ENCODE measurements around the gene ITGA3. TPM values are rescaled to one million over a fixed set of nuclear protein-coding genes. Genes with fewer than 3 reads are reported as not detected.

The ITGA3 gene
- polyA plus RNA-seq, 4 donors, result 53.5 to 96.4 (median 72.0) TPM

DNA sequence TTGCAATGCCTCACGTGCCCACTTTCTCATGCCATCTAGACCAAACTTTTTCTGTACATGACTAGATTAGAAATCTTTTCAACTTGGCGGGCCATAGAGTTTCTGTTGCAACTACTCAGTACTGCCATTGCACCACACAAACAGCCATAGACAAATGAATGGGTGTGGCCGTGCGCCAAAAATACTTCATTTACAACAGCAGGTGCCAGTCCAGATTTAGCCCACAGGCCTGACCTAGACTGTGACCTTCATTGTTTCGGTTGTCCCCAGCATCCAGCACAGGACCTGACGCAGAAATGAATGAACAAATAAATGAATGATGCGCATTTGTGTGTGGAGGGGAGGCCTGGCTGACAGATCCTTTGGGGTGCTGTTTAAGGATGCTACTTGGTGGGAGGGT lies 24.9 kb downstream of the ITGA3 start:
- no peak for FAIRE-seq

DNA sequence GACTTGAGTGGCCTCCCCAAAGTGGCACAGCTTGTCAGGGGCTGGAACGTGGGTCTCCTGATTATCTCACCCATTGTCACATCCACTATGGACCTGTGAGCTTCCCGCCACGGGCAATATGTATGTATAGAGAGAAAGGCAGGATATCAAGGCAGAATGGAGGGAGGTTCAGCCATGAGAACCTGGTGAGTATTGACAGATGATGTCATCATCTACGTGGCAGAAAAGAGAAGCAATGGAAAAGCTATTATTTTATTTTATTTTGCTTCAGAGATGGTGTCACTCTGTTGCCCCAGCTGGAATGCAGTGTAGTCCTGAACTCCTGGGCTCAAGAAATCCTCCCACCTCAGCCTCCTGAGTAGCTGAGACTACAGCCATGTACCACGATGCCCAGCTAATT lies 25.8 kb downstream of the ITGA3 start:
- FAIRE-seq (no peak), DNase-seq (no peak)
- H3K36me3 ChIP-seq (ENCODE audit: control insufficient read depth in 3 of 3, insufficient read depth in 2 of 3, low read depth in 1 of 3, low read length in 3 of 3), result peaks cover 0 to 72% (median 21%) of the 10 kb centered on the region in 3 donors
- no peaks in the 10 kb centered on the region for H3K27me3 ChIP-seq (ENCODE audit: control insufficient read depth in 3 of 3, insufficient read depth in 3 of 3, low read length in 3 of 3)
- H3K4me3 ChIP-seq (ENCODE audit: low read depth in 1 of 3, low read length in 3 of 3), result no peak overlapping the region
- WGBS, 3 donors, result 81 to 87% (median 84%) methylated on average over 5 of the region's 5 CpGs
- no peaks in the 10 kb centered on the region for H3K9me3 ChIP-seq (ENCODE audit: control insufficient read depth in 2 of 2, insufficient read depth in 1 of 2, low read depth in 1 of 2, low read length in 1 of 2)
- H3K4me1 ChIP-seq (ENCODE audit: control insufficient read depth in 3 of 3, insufficient read depth in 2 of 3, low read depth in 1 of 3, low read length in 2 of 3), result no peaks in the 10 kb centered on the region
- no peak overlapping the region for H3K27ac ChIP-seq (ENCODE audit: low read depth in 1 of 3, low read length in 2 of 3)

More for the DNA sequence above, 24.9 kb downstream of the ITGA3 start:
- 81 to 90% (median 90%) methylated on average over 7 of the region's 7 CpGs for WGBS, 3 donors
- H3K4me3 ChIP-seq (ENCODE audit: low read depth in 1 of 3, low read length in 3 of 3), result no peak overlapping the region
- H3K9me3 ChIP-seq (ENCODE audit: control insufficient read depth in 2 of 2, insufficient read depth in 1 of 2, low read depth in 1 of 2, low read length in 1 of 2), result no peaks in the 10 kb centered on the region
- H3K36me3 ChIP-seq (ENCODE audit: control insufficient read depth in 3 of 3, insufficient read depth in 2 of 3, low read depth in 1 of 3, low read length in 3 of 3), result peaks cover 0 to 77% (median 23%) of the 10 kb centered on the region in 3 donors
- no peaks in the 10 kb centered on the region for H3K27me3 ChIP-seq (ENCODE audit: control insufficient read depth in 3 of 3, insufficient read depth in 3 of 3, low read length in 3 of 3)
- no peak overlapping the region for H3K27ac ChIP-seq (ENCODE audit: low read depth in 1 of 3, low read length in 2 of 3)
- no peak for DNase-seq
- H3K4me1 ChIP-seq (ENCODE audit: control insufficient read depth in 3 of 3, insufficient read depth in 2 of 3, low read depth in 1 of 3, low read length in 2 of 3), result no peaks in the 10 kb centered on the region

DNA sequence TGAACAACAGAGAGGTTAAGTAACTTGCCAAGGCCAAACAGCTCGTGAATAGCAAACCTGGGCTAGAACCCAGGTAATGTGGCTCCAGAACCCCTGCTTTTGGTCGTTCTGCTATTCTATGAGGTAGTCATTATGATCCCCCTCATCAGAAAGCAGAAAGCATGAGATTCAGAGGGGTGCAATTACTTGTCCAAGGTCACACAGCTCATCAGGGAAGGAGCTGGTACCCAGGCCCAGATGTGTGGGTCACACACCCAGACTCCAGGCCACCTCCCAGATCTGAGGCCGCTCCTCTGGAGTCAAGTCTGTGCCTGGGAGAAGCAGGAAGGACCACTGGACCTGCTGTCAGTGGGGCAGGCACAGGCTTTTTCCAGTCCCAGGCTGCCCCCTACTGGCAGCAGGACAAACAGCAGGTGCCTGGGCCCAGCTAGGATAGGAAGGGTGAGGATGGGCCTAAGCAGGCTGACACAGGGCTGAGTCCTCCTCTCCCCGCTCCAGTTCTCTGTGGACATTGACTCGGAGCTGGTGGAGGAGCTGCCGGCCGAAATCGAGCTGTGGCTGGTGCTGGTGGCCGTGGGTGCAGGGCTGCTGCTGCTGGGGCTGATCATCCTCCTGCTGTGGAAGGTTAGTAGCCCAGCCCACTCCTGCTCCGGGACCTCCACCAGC lies 31.5 kb downstream of the ITGA3 start:
- peak; percentile 66 to 78 for DNase-seq
- Histone ChIP-seq H3K4me3 (ENCODE audit: low read depth in 1 of 3, low read length in 3 of 3) (no peak overlapping the region), H3K27me3 (ENCODE audit: control insufficient read depth in 3 of 3, insufficient read depth in 3 of 3, low read length in 3 of 3) (no peaks in the 10 kb centered on the region), H3K27ac (ENCODE audit: low read depth in 1 of 3, low read length in 2 of 3) (no peak overlapping the region), H3K36me3 (ENCODE audit: control insufficient read depth in 3 of 3, insufficient read depth in 2 of 3, low read depth in 1 of 3, low read length in 3 of 3) (peaks cover 0 to 59% (median 14%) of the 10 kb centered on the region in 3 donors), H3K4me1 (ENCODE audit: control insufficient read depth in 3 of 3, insufficient read depth in 2 of 3, low read depth in 1 of 3, low read length in 2 of 3) (no peaks in the 10 kb centered on the region), H3K9me3 (ENCODE audit: control insufficient read depth in 2 of 2, insufficient read depth in 1 of 2, low read depth in 1 of 2, low read length in 1 of 2) (no peaks in the 10 kb centered on the region)
- no peak for FAIRE-seq
- WGBS, 3 donors, result 48 to 52% (median 49%) methylated on average over 10 of the region's 10 CpGs

DNA sequence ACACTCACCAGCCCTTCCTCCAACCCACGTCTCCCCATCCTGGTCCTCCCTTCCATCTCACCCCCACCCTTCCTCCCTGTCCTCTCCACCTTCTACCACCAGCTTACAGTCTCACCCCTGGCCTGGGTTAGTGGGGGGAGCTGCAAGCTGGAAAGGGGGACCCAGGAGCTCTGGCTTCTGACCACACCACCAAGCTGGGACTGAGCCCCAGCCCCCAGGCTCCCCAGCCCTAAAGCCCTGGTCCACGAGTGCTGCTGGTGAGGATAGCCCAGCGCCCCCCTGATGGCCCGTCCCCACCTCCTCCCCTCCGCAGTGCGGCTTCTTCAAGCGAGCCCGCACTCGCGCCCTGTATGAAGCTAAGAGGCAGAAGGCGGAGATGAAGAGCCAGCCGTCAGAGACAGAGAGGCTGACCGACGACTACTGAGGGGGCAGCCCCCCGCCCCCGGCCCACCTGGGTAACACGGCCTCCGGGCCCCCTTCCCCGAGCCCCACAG lies 32.0 kb downstream of the ITGA3 start:
- no peaks in the 10 kb centered on the region for H3K9me3 ChIP-seq (ENCODE audit: control insufficient read depth in 2 of 2, insufficient read depth in 1 of 2, low read depth in 1 of 2, low read length in 1 of 2)
- FAIRE-seq, result no peak

DNA sequence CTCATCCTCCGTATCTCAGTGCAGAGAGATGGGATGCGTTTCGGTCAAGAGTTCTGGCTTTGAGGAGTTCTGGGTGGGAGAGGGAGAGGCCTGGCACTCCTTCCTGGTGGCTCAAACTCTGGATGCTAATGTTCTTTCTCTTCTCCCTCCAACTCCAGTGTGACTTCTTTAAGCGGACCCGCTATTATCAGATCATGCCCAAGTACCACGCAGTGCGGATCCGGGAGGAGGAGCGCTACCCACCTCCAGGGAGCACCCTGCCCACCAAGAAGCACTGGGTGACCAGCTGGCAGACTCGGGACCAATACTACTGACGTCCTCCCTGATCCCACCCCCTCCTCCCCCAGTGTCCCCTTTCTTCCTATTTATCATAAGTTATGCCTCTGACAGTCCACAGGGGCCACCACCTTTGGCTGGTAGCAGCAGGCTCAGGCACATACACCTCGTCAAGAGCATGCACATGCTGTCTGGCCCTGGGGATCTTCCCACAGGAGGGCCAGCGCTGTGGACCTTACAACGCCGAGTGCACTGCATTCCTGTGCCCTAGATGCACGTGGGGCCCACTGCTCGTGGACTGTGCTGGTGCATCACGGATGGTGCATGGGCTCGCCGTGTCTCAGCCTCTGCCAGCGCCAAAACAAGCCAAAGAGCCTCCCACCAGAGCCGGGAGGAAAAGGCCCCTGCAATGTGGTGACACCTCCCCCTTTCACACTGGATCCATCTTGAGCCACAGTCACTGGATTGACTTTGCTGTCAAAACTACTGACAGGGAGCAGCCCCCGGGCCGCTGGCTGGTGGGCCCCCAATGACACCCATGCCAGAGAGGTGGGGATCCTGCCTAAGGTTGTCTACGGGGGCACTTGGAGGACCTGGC lies 33.3 kb downstream of the ITGA3 start:
- DNase-seq (no peak), FAIRE-seq (no peak)
- WGBS, 3 donors, result 86 to 88% (median 88%) methylated on average over 25 of the region's 25 CpGs
- Histone ChIP-seq H3K9me3 (ENCODE audit: control insufficient read depth in 2 of 2, insufficient read depth in 1 of 2, low read depth in 1 of 2, low read length in 1 of 2) (no peaks in the 10 kb centered on the region), H3K27ac (ENCODE audit: low read depth in 1 of 3, low read length in 2 of 3) (no peak overlapping the region), H3K27me3 (ENCODE audit: control insufficient read depth in 3 of 3, insufficient read depth in 3 of 3, low read length in 3 of 3) (no peaks in the 10 kb centered on the region), H3K4me3 (ENCODE audit: low read depth in 1 of 3, low read length in 3 of 3) (no peak overlapping the region), H3K4me1 (ENCODE audit: control insufficient read depth in 3 of 3, insufficient read depth in 2 of 3, low read depth in 1 of 3, low read length in 2 of 3) (no peaks in the 10 kb centered on the region), H3K36me3 (ENCODE audit: control insufficient read depth in 3 of 3, insufficient read depth in 2 of 3, low read depth in 1 of 3, low read length in 3 of 3) (peaks cover 0 to 55% (median 13%) of the 10 kb centered on the region in 3 donors)

More for the DNA sequence above, 32.0 kb downstream of the ITGA3 start:
- WGBS, 3 donors, result 81 to 90% (median 86%) methylated on average over 19 of the region's 19 CpGs
- no peak overlapping the region for H3K4me3 ChIP-seq (ENCODE audit: low read depth in 1 of 3, low read length in 3 of 3)
- peaks cover 0 to 58% (median 13%) of the 10 kb centered on the region in 3 donors for H3K36me3 ChIP-seq (ENCODE audit: control insufficient read depth in 3 of 3, insufficient read depth in 2 of 3, low read depth in 1 of 3, low read length in 3 of 3)
- H3K27me3 ChIP-seq (ENCODE audit: control insufficient read depth in 3 of 3, insufficient read depth in 3 of 3, low read length in 3 of 3), result no peaks in the 10 kb centered on the region
- no peak for DNase-seq
- H3K27ac ChIP-seq (ENCODE audit: low read depth in 1 of 3, low read length in 2 of 3), result no peak overlapping the region
- no peaks in the 10 kb centered on the region for H3K4me1 ChIP-seq (ENCODE audit: control insufficient read depth in 3 of 3, insufficient read depth in 2 of 3, low read depth in 1 of 3, low read length in 2 of 3)

DNA sequence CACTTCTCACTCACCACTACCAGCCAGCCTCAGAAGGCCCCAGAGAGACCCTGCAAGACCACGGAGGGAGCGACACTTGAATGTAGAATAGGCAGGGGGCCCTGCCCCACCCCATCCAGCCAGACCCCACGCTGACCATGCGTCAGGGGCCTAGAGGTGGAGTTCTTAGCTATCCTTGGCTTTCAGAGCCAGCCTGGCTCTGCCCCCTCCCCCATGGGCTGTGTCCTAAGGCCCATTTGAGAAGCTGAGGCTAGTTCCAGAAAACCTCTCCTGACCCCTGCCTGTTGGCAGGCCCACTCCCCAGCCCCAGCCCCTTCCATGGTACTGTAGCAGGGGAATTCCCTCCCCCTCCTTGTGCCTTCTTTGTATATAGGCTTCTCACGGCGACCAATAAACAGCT lies 34.2 kb downstream of the ITGA3 start:
- FAIRE-seq (no peak), DNase-seq (no peak)
- Histone ChIP-seq H3K36me3 (ENCODE audit: control insufficient read depth in 3 of 3, insufficient read depth in 2 of 3, low read depth in 1 of 3, low read length in 3 of 3) (peaks cover 0 to 50% (median 13%) of the 10 kb centered on the region in 3 donors), H3K27me3 (ENCODE audit: control insufficient read depth in 3 of 3, insufficient read depth in 3 of 3, low read length in 3 of 3) (no peaks in the 10 kb centered on the region), H3K4me3 (ENCODE audit: low read depth in 1 of 3, low read length in 3 of 3) (no peak overlapping the region), H3K4me1 (ENCODE audit: control insufficient read depth in 3 of 3, insufficient read depth in 2 of 3, low read depth in 1 of 3, low read length in 2 of 3) (no peaks in the 10 kb centered on the region), H3K9me3 (ENCODE audit: control insufficient read depth in 2 of 2, insufficient read depth in 1 of 2, low read depth in 1 of 2, low read length in 1 of 2) (no peaks in the 10 kb centered on the region), H3K27ac (ENCODE audit: low read depth in 1 of 3, low read length in 2 of 3) (no peak overlapping the region)
- WGBS, 3 donors, result 76 to 84% (median 81%) methylated on average over 6 of the region's 6 CpGs

DNA sequence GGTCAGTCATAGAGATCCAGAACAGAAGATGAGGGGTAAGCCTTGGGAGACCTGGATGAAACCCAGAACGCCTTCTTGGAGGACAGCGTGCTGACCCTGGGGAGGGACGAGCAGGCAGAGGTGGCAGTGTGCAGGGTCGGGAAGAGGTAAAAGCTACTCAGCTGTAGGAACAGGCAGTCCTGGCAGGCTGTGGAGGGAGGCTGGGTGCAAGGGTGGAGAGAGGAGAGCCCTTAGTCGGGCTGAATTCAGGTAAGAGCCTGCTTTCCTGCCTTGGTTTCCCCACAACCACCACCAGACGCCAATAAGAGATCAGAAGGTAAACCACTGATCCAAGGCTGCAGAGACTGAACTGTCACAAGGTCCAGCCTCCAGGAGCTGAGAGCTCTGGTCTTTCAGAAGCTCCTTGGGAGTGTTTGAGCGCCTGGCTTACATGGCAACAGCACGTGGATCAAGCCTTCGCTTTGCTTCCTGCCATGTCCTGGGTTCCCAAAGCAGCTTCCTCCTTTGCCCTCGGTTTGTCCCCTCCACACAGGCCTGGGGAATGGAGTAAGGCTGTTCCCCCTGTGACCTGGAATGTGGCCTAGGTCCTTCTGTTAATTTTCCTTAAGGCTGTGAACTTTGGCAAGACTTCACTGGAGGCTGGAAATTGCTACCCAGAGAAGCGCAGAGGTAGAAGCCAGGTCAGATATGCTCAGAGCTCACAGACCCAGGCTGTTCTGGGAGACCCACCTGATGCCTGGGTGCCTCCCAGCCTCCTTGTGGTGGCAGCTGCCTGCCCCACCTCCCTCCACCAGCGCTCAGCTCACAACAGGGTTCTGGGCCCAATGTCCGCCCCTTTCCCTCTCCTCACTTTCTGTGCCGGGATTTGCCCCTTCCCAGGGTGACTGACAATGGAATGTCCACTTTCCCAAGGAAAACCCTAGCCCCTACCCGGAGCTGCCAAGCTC lies 35.3 kb downstream of the ITGA3 start:
- H3K9me3 ChIP-seq (ENCODE audit: control insufficient read depth in 2 of 2, insufficient read depth in 1 of 2, low read depth in 1 of 2, low read length in 1 of 2), result no peaks in the 10 kb centered on the region
- FAIRE-seq, result no peak
- H3K36me3 ChIP-seq (ENCODE audit: control insufficient read depth in 3 of 3, insufficient read depth in 2 of 3, low read depth in 1 of 3, low read length in 3 of 3), result peaks cover 0 to 47% (median 13%) of the 10 kb centered on the region in 3 donors
- 77 to 82% (median 78%) methylated on average over 15 of the region's 15 CpGs for WGBS, 3 donors
- H3K27ac ChIP-seq (ENCODE audit: low read depth in 1 of 3, low read length in 2 of 3), result no peak overlapping the region
- H3K27me3 ChIP-seq (ENCODE audit: control insufficient read depth in 3 of 3, insufficient read depth in 3 of 3, low read length in 3 of 3), result no peaks in the 10 kb centered on the region
- peaks cover under 1 to 3% (median 2%) of the 10 kb centered on the region in 3 donors for H3K4me1 ChIP-seq (ENCODE audit: control insufficient read depth in 3 of 3, insufficient read depth in 2 of 3, low read depth in 1 of 3, low read length in 2 of 3)
- H3K4me3 ChIP-seq (ENCODE audit: low read depth in 1 of 3, low read length in 3 of 3), result no peak overlapping the region
- no peak for DNase-seq

DNA sequence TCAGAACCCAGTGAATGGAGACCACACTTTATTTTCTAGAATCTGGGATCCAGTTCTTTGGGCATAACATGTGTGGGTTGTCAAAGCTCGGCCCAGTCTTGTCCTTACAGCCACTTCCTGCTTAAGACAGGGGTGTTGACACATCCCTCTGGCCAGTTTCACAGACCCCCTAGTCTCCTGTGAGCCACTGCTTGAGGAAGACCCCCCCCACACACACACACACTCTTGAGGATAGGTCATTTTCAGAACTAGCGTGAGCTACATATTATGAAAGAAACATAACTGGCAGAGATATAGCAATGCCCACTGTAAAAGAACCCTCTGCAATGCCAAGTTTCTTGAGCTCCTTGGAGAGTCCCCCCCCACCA lies 36.0 kb downstream of the ITGA3 start:
- peaks cover 2 to 9% (median 5%) of the 10 kb centered on the region in 3 donors for H3K4me1 ChIP-seq (ENCODE audit: control insufficient read depth in 3 of 3, insufficient read depth in 2 of 3, low read depth in 1 of 3, low read length in 2 of 3)
- WGBS, 3 donors, result 78 to 85% (median 80%) methylated on average over 2 of the region's 2 CpGs
- peaks cover 0 to 48% (median 13%) of the 10 kb centered on the region in 3 donors for H3K36me3 ChIP-seq (ENCODE audit: control insufficient read depth in 3 of 3, insufficient read depth in 2 of 3, low read depth in 1 of 3, low read length in 3 of 3)
- H3K4me3 ChIP-seq (ENCODE audit: low read depth in 1 of 3, low read length in 3 of 3), result no peak overlapping the region
- no peaks in the 10 kb centered on the region for H3K27me3 ChIP-seq (ENCODE audit: control insufficient read depth in 3 of 3, insufficient read depth in 3 of 3, low read length in 3 of 3)
- H3K9me3 ChIP-seq (ENCODE audit: control insufficient read depth in 2 of 2, insufficient read depth in 1 of 2, low read depth in 1 of 2, low read length in 1 of 2), result no peaks in the 10 kb centered on the region
- FAIRE-seq, result no peak
- no peak overlapping the region for H3K27ac ChIP-seq (ENCODE audit: low read depth in 1 of 3, low read length in 2 of 3)
- no peak for DNase-seq

Measured in small intestine (tissue), 7 donors.